ENCODE data around the gene KCNMA1.

Gene KCNMA1

GRCh38 chr10:77240706-77241349, 396.8 kb downstream of the KCNMA1 start:
- Histone ChIP-seq H3K27me3 (ENCODE audit: low read length) (no peaks in the 10 kb centered on the region), H3K4me3 (ENCODE audit: insufficient read depth, low read length, poor library complexity, severe bottlenecking) (no peak overlapping the region), H3F3A (ENCODE audit: insufficient read depth) (no peaks in the 10 kb centered on the region), H3K9me2 (replicated peaks; ENCODE audit: insufficient read depth, low read length) (no peaks in the 10 kb centered on the region), H3K27ac (ENCODE audit: low read depth, low read length) (no peak overlapping the region), H3K79me2 (ENCODE audit: insufficient read depth, low read length) (no peaks in the 10 kb centered on the region), H3K9me3 (ENCODE audit: insufficient read depth, low read length) (no peaks in the 10 kb centered on the region), H4K20me1 (ENCODE audit: low read depth, low read length) (no peaks in the 10 kb centered on the region), H3K4me2 (ENCODE audit: low read depth, low read length, poor library complexity, severe bottlenecking) (no peak overlapping the region), H2AFZ (ENCODE audit: low read depth, low read length, severe bottlenecking) (no peak overlapping the region), H3K9ac (ENCODE audit: low read length) (no peak overlapping the region), H3K36me3 (ENCODE audit: low read length) (no peaks in the 10 kb centered on the region)
- TF ChIP-seq EZH2phosphoT487 (conservative IDR thresholded peaks at IDR 0.05; ENCODE audit: low read length) (no peak), CTCF (IDR thresholded peaks at IDR 0.05; ENCODE audit: insufficient read depth, low read length, poor library complexity, severe bottlenecking) (no peak)

- Histone ChIP-seq H3K27me3 (ENCODE audit: low read length) (no peaks in the 10 kb centered on the region), H3K36me3 (ENCODE audit: low read length) (no peaks in the 10 kb centered on the region), H4K20me1 (ENCODE audit: low read depth, low read length) (no peaks in the 10 kb centered on the region), H3K79me2 (ENCODE audit: insufficient read depth, low read length) (no peaks in the 10 kb centered on the region), H3K4me2 (ENCODE audit: low read depth, low read length, poor library complexity, severe bottlenecking) (no peak overlapping the region), H3K9ac (ENCODE audit: low read length) (no peak overlapping the region), H3F3A (ENCODE audit: insufficient read depth) (no peaks in the 10 kb centered on the region), H3K4me3 (ENCODE audit: insufficient read depth, low read length, poor library complexity, severe bottlenecking) (no peak overlapping the region), H2AFZ (ENCODE audit: low read depth, low read length, severe bottlenecking) (no peak overlapping the region), H3K9me3 (ENCODE audit: insufficient read depth, low read length) (no peaks in the 10 kb centered on the region), H3K27ac (ENCODE audit: low read depth, low read length) (no peak overlapping the region), H3K9me2 (replicated peaks; ENCODE audit: insufficient read depth, low read length) (no peaks in the 10 kb centered on the region)
- TF ChIP-seq EZH2phosphoT487 (conservative IDR thresholded peaks at IDR 0.05; ENCODE audit: low read length), result no peak
- no peak for TF ChIP-seq CTCF (IDR thresholded peaks at IDR 0.05; ENCODE audit: insufficient read depth, low read length, poor library complexity, severe bottlenecking)
These were observed 397.5 kb downstream of the KCNMA1 start for GRCh38 chr10:77240041-77240652.

- Histone ChIP-seq H3K4me2 (ENCODE audit: low read depth, low read length, poor library complexity, severe bottlenecking) (no peak overlapping the region), H2AFZ (ENCODE audit: low read depth, low read length, severe bottlenecking) (no peak overlapping the region), H3K4me3 (ENCODE audit: insufficient read depth, low read length, poor library complexity, severe bottlenecking) (no peak overlapping the region), H3K27me3 (ENCODE audit: low read length) (no peaks in the 10 kb centered on the region), H3K9ac (ENCODE audit: low read length) (no peak overlapping the region), H4K20me1 (ENCODE audit: low read depth, low read length) (no peaks in the 10 kb centered on the region), H3K79me2 (ENCODE audit: insufficient read depth, low read length) (no peaks in the 10 kb centered on the region), H3F3A (ENCODE audit: insufficient read depth) (no peaks in the 10 kb centered on the region), H3K36me3 (ENCODE audit: low read length) (no peaks in the 10 kb centered on the region), H3K27ac (ENCODE audit: low read depth, low read length) (no peak overlapping the region), H3K9me2 (replicated peaks; ENCODE audit: insufficient read depth, low read length) (no peaks in the 10 kb centered on the region), H3K9me3 (ENCODE audit: insufficient read depth, low read length) (no peaks in the 10 kb centered on the region)
- TF ChIP-seq CTCF (IDR thresholded peaks at IDR 0.05; ENCODE audit: insufficient read depth, low read length, poor library complexity, severe bottlenecking), result no peak
- TF ChIP-seq EZH2phosphoT487 (conservative IDR thresholded peaks at IDR 0.05; ENCODE audit: low read length), result no peak
These were observed 400.5 kb downstream of the KCNMA1 start for GRCh38 chr10:77237120-77237519.

All from SU-DHL-6 (cell line).